Transverse colon (tissue), 4 donors: ENCODE data around the gene DUSP11. TPM values are rescaled to one million over a fixed set of nuclear protein-coding genes. Genes with fewer than 3 reads are reported as not detected.

Source experiments
- DNase-seq: peaks from one replicate; pipeline ENCODE4 v3.0.0-alpha.2; 2019
- H3K27ac ChIP-seq, 4 donors: fragments of 200-600 bp; sonication (generic); 2 replicates each; pipeline ENCODE4 v1.5.1; 2016 to 2018; ENCODE audit warnings: inconsistent platforms in 4 of 4
- H3K27me3 ChIP-seq: fragments of 200-600 bp; sonication (generic); 2 replicates; pipeline ENCODE4 v1.5.1; 2017; ENCODE audit warnings: inconsistent platforms
- H3K36me3 ChIP-seq, 4 donors: fragments of 200-600 bp; sonication (generic); 2 replicates each; pipeline ENCODE4 v1.5.1; 2017 to 2019; ENCODE audit warnings: inconsistent platforms in 4 of 4
- H3K4me1 ChIP-seq, 4 donors: fragments of 200-600 bp; sonication (generic); 2 replicates each; pipeline ENCODE4 v1.5.1; 2017 to 2020; ENCODE audit warnings: inconsistent platforms in 4 of 4
- H3K4me3 ChIP-seq, 4 donors: fragments of 200-600 bp; sonication (generic); 1 replicate in 1 of 4; 2 replicates in 3 of 4; pipeline versions ENCODE4 v1.5.1 to v1.6.1; 2017 to 2019; ENCODE audit warnings: inconsistent platforms in 4 of 4
- H3K9me3 ChIP-seq, 2 donors: fragments of 200-600 bp; sonication (generic); 2 replicates each; pipeline ENCODE4 v1.5.1; 2017 to 2019; ENCODE audit warnings: inconsistent platforms in 2 of 2
- CTCF ChIP-seq, 5 experiments: fragments of 200-600 bp in 3 of 5; fragments of 450-650 bp in 2 of 5; sonication (generic) in 3 of 5; IDR thresholded peaks; 1 replicate in 2 of 5; 2 replicates in 3 of 5; pipeline ENCODE4 v1.5.1; 2016 to 2017; ENCODE audit warnings: antibody characterized with exemption in 5 of 5, inconsistent platforms in 3 of 5, mild to moderate bottlenecking in 2 of 5, moderate library complexity in 1 of 5
- EP300 ChIP-seq: sonication (generic); formaldehyde crosslinking; IDR thresholded peaks from one replicate; pipeline ENCODE4 v1.6.1; 2017; ENCODE audit warnings: antibody characterized with exemption, low read depth
- POLR2A ChIP-seq: fragments of 450-650 bp; IDR thresholded peaks from one replicate; pipeline ENCODE4 v1.6.1; 2016; ENCODE audit warnings: antibody characterized with exemption, mild to moderate bottlenecking, moderate library complexity
- POLR2AphosphoS5 ChIP-seq, 3 donors: sonication (generic); formaldehyde crosslinking; IDR thresholded peaks; one replicate each; pipeline ENCODE4 v1.6.1; 2016; ENCODE audit warnings: antibody characterized with exemption in 3 of 3
- WGBS, 2 donors: methylation state at CpG; one replicate each; pipeline ENCODE4 v1.1.5; 2018; ENCODE audit warnings: low coverage in 1 of 2; 5-methylcytosine and 5-hydroxymethylcytosine counted together
- in situ Hi-C, 4 donors: fragments of 200-750 bp; cut with MboI; loops; one replicate each; pipeline versions ENCODE4 v1.15.0 to v1.15.1; 2017; ENCODE audit warnings: low sequenced_read_pairs in 3 of 4, low pct_ligation_motif_present in 1 of 4, low pct_unique_long_range_greater_than_20kb in 1 of 4
- intact Hi-C: fragments of 100-400 bp; cut with DNase I; formaldehyde crosslinking; loops from one replicate; pipeline ENCODE4 v1.15.1; 2023; ENCODE audit warnings: low total_unique reads
- total RNA-seq, 4 donors: library from RNA; depleted of rRNA; stranded (reverse); fragments of >200 nt; gene quantifications; one replicate each; pipeline ENCODE4 v1.1.0, GENCODE V29; 2016

DUSP11 gene
- total RNA-seq, 4 donors from 2014 or later, result 9.2 to 35.2 (median 30.8) TPM

- no peak for TF ChIP-seq POLR2AphosphoS5 (IDR thresholded peaks at IDR 0.05)
- no peak for TF ChIP-seq EP300
- no peak for TF ChIP-seq CTCF (IDR thresholded peaks at IDR 0.05)
- no peak for TF ChIP-seq POLR2A
- DNase-seq, result no peak
- intact Hi-C loops (no loop called here), in situ Hi-C loops (no loop called here)
- Histone ChIP-seq H3K9me3 (no peaks in the 10 kb centered on the region), H3K27ac (no peak overlapping the region), H3K4me1 (peaks cover 0 to 4% (median 0%) of the 10 kb centered on the region in 4 donors), H3K4me3 (no peak overlapping the region), H3K36me3 (peaks cover 0 to 71% (median 28%) of the 10 kb centered on the region in 4 donors), H3K27me3 (no peaks in the 10 kb centered on the region)
Observed at GRCh38 chr2:73772819-73773218, 7.1 kb downstream of the DUSP11 start.

DNA sequence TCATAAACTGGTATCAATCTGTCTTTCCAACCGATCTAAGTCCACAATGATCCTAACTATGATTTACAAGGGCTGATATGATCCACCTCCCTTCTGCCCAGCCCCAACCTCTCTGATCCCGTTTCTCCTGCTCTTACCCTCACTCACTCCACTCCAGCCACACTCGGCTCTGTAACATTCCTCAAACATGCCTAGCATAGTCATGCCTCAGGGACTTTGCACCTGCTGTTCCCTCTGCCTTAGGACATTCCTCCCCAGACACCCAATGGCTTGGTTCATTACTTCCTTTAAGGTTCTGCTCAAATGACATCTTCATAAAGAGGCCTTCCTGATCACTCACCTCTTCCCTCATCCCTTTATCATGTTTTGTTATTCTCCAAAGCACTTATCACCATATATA lies 9.2 kb downstream of the DUSP11 start:
- Histone ChIP-seq H3K9me3 (no peaks in the 10 kb centered on the region), H3K4me1 (no peaks in the 10 kb centered on the region), H3K36me3 (peaks cover 0 to 73% (median 29%) of the 10 kb centered on the region in 4 donors), H3K27ac (no peak overlapping the region), H3K27me3 (no peaks in the 10 kb centered on the region), H3K4me3 (no peak overlapping the region)
- 93 to 97% methylated on average over 3 of the region's 3 CpGs for WGBS, 2 donors
- TF ChIP-seq POLR2AphosphoS5 (IDR thresholded peaks at IDR 0.05), result no peak
- DNase-seq, result no peak
- intact Hi-C loops, result no loop called here
- in situ Hi-C loops, result no loop called here

- TF ChIP-seq CTCF (IDR thresholded peaks at IDR 0.05), result no peak
- TF ChIP-seq POLR2AphosphoS5 (IDR thresholded peaks at IDR 0.05), result no peak
- no peak for TF ChIP-seq POLR2A
- no peak for TF ChIP-seq EP300
- no peaks in the 10 kb centered on the region for H3K27me3 ChIP-seq
- no peak overlapping the region for H3K4me3 ChIP-seq
- H3K27ac ChIP-seq, result no peak overlapping the region
- WGBS, 2 donors, result 92 to 96% methylated on average over 4 of the region's 4 CpGs
- intact Hi-C loops, result no loop called here
- peaks cover 0 to 68% (median 25%) of the 10 kb centered on the region in 4 donors for H3K36me3 ChIP-seq
- no peaks in the 10 kb centered on the region for H3K4me1 ChIP-seq
- in situ Hi-C loops, result no loop called here
- no peaks in the 10 kb centered on the region for H3K9me3 ChIP-seq
- DNase-seq, result no peak
Observed at GRCh38 chr2:73766994-73767393, 12.9 kb downstream of the DUSP11 start.

DNA sequence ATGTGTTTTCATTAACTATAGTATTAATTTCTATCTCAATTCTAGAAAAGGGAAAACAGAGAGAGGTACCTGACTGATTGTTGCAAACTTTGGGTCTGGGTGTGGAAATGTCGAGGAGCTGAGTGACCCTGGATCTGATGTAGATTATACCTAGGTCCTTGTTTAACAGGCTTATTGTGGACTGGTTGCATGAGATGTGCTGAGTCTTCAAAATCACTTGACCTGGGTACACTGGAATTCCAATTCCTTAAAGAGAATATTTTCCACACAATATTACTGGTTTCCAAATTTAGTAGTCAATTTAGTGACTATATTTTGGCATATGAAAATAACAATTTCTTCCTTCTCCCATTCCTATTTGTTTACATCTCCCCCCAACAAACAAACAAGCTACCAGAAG lies 13.6 kb downstream of the DUSP11 start:
- no peak for DNase-seq
- no peaks in the 10 kb centered on the region for H3K4me1 ChIP-seq
- H3K27me3 ChIP-seq, result no peaks in the 10 kb centered on the region
- TF ChIP-seq EP300, result no peak
- TF ChIP-seq POLR2AphosphoS5 (IDR thresholded peaks at IDR 0.05), result no peak
- no peak for TF ChIP-seq POLR2A
- TF ChIP-seq CTCF (IDR thresholded peaks at IDR 0.05), result no peak
- H3K36me3 ChIP-seq, result peaks cover 0 to 74% (median 25%) of the 10 kb centered on the region in 4 donors
- in situ Hi-C loops (no loop called here), intact Hi-C loops (no loop called here)
- WGBS, 2 donors, result 100% methylated on average over 1 of the region's 1 CpG; no CpG with 5 or more reads in 1 of the 2 donors
- H3K4me3 ChIP-seq, result no peak overlapping the region
- H3K9me3 ChIP-seq, result no peaks in the 10 kb centered on the region
- no peak overlapping the region for H3K27ac ChIP-seq

DNA sequence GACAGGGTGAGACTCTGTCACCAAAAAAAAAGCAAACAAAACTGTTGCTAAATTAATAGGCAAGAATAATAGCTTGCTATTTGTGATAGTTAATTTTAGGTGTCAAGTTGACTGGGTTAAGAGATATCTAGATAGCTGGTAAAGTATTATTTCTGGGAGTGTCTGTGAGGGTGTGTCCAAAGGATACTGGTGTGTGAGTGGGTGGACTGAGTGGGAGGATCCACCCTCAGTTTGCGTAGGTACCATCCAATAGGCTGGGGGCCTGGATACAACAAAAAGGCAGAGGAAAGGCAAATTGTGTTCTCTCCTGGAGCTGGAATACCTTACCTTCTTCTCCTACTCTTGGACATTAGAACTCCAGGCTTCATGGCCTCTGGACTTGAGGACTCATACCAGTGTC lies 15.0 kb downstream of the DUSP11 start:
- no peaks in the 10 kb centered on the region for H3K4me1 ChIP-seq
- peaks cover 0 to 80% (median 27%) of the 10 kb centered on the region in 4 donors for H3K36me3 ChIP-seq
- in situ Hi-C loops, result no loop called here
- H3K27ac ChIP-seq, result no peak overlapping the region
- no peaks in the 10 kb centered on the region for H3K9me3 ChIP-seq
- no peak overlapping the region for H3K4me3 ChIP-seq
- WGBS, 2 donors, result 100% methylated on average over 1 of the region's 1 CpG
- no peak for TF ChIP-seq EP300
- TF ChIP-seq POLR2A, result no peak
- no peak for TF ChIP-seq CTCF (IDR thresholded peaks at IDR 0.05)
- TF ChIP-seq POLR2AphosphoS5 (IDR thresholded peaks at IDR 0.05), result no peak
- no peaks in the 10 kb centered on the region for H3K27me3 ChIP-seq
- intact Hi-C loops, result no loop called here
- no peak for DNase-seq
